ENCODE results near the gene TNRC18.
"Not testable (repeated sequence)": the region's sequence is repeated elsewhere in the genome, so short reads cannot be mapped to it uniquely, and the experiment has no call there.

Gene TNRC18

GRCh38 chr7:5282543-5283316 lies 140.9 kb downstream of the TNRC18 start, which contains the start of gene SLC29A4:
TSS of gene SLC29A4 (plus strand) at chr7:5282943. CDS start at chr7:5287817, 4,874 bp downstream.
- DNase-seq (no peak), ATAC-seq (ENCODE audit: insufficient read depth, low read depth) (no peak)
- H3K36me3 ChIP-seq (ENCODE audit: insufficient read depth, low read length): no peaks in the 10 kb centered on the region
- no peaks in the 10 kb centered on the region for H3K4me1 ChIP-seq (ENCODE audit: insufficient read depth, low read length)
- H4K20me1 ChIP-seq (ENCODE audit: insufficient read depth, low read length): no peaks in the 10 kb centered on the region
- H3K27ac ChIP-seq (ENCODE audit: low read length): no peak within 1 kb of the TSS
- H3K4me2 ChIP-seq (ENCODE audit: insufficient read depth, low read length): no peak within 1 kb of the TSS
- no peaks in the 10 kb centered on the region for H3K79me2 ChIP-seq (ENCODE audit: insufficient read depth, low read length)
- H3K4me3 ChIP-seq (ENCODE audit: low read depth in 1 of 2, low read length in 2 of 2): no peak within 1 kb of the TSS
- H3K9ac ChIP-seq (ENCODE audit: low read depth, low read length): no peak within 1 kb of the TSS
- no peak within 1 kb of the TSS for H2AFZ ChIP-seq (ENCODE audit: low read depth, low read length)
- no peak for TF ChIP-seq CTCF (IDR thresholded peaks at IDR 0.05; ENCODE audit: borderline replicate concordance, extremely low read depth, low read length, poor library complexity, severe bottlenecking)
- TF ChIP-seq EZH2 (IDR thresholded peaks at IDR 0.05; ENCODE audit: borderline replicate concordance, low read depth, low read length, severe bottlenecking): no peak
- H3K27me3 ChIP-seq (ENCODE audit: insufficient read depth, low read length, poor library complexity): no peaks in the 10 kb centered on the region
- H3K9me3 ChIP-seq (ENCODE audit: insufficient read depth, low read length, severe bottlenecking): no peaks in the 10 kb centered on the region

- H3K36me3 ChIP-seq (ENCODE audit: insufficient read depth, low read length); H3K4me1 ChIP-seq (ENCODE audit: insufficient read depth, low read length); H3K9ac ChIP-seq (ENCODE audit: low read depth, low read length); H3K4me3 ChIP-seq (ENCODE audit: low read depth in 1 of 2, low read length in 2 of 2); H3K27me3 ChIP-seq (ENCODE audit: insufficient read depth, low read length, poor library complexity); DNase-seq; H2AFZ ChIP-seq (ENCODE audit: low read depth, low read length); ATAC-seq (ENCODE audit: insufficient read depth, low read depth); H3K9me3 ChIP-seq (ENCODE audit: insufficient read depth, low read length, severe bottlenecking); H3K4me2 ChIP-seq (ENCODE audit: insufficient read depth, low read length); H4K20me1 ChIP-seq (ENCODE audit: insufficient read depth, low read length); H3K27ac ChIP-seq (ENCODE audit: low read length); H3K79me2 ChIP-seq (ENCODE audit: insufficient read depth, low read length): not testable (repeated sequence)
These were observed 141.8 kb downstream of the TNRC18 start for GRCh38 chr7:5281598-5282500.

- no peaks in the 10 kb centered on the region for H3K79me2 ChIP-seq (ENCODE audit: insufficient read depth, low read length)
- DNase-seq: no peak
- H3K27me3 ChIP-seq (ENCODE audit: insufficient read depth, low read length, poor library complexity): no peaks in the 10 kb centered on the region
- no peak overlapping the region for H3K4me3 ChIP-seq (ENCODE audit: low read depth in 1 of 2, low read length in 2 of 2)
- H3K36me3 ChIP-seq (ENCODE audit: insufficient read depth, low read length): no peaks in the 10 kb centered on the region
- H2AFZ ChIP-seq (ENCODE audit: low read depth, low read length): no peak overlapping the region
- H3K9ac ChIP-seq (ENCODE audit: low read depth, low read length): no peak overlapping the region
- no peak overlapping the region for H3K4me2 ChIP-seq (ENCODE audit: insufficient read depth, low read length)
- H4K20me1 ChIP-seq (ENCODE audit: insufficient read depth, low read length): no peaks in the 10 kb centered on the region
- ATAC-seq (ENCODE audit: insufficient read depth, low read depth): no peak
- no peaks in the 10 kb centered on the region for H3K4me1 ChIP-seq (ENCODE audit: insufficient read depth, low read length)
- no peaks in the 10 kb centered on the region for H3K9me3 ChIP-seq (ENCODE audit: insufficient read depth, low read length, severe bottlenecking)
- no peak for TF ChIP-seq EZH2 (IDR thresholded peaks at IDR 0.05; ENCODE audit: borderline replicate concordance, low read depth, low read length, severe bottlenecking)
- no peak for TF ChIP-seq CTCF (IDR thresholded peaks at IDR 0.05; ENCODE audit: borderline replicate concordance, extremely low read depth, low read length, poor library complexity, severe bottlenecking)
- H3K27ac ChIP-seq (ENCODE audit: low read length): no peak overlapping the region
These were observed 143.9 kb downstream of the TNRC18 start for GRCh38 chr7:5279734-5280133.

- H3K27ac ChIP-seq (ENCODE audit: low read length): no peak overlapping the region
- no peak overlapping the region for H2AFZ ChIP-seq (ENCODE audit: low read depth, low read length)
- H4K20me1 ChIP-seq (ENCODE audit: insufficient read depth, low read length): no peaks in the 10 kb centered on the region
- DNase-seq (no peak), ATAC-seq (ENCODE audit: insufficient read depth, low read depth) (no peak)
- no peaks in the 10 kb centered on the region for H3K27me3 ChIP-seq (ENCODE audit: insufficient read depth, low read length, poor library complexity)
- H3K4me2 ChIP-seq (ENCODE audit: insufficient read depth, low read length): no peak overlapping the region
- no peaks in the 10 kb centered on the region for H3K4me1 ChIP-seq (ENCODE audit: insufficient read depth, low read length)
- TF ChIP-seq CTCF (IDR thresholded peaks at IDR 0.05; ENCODE audit: borderline replicate concordance, extremely low read depth, low read length, poor library complexity, severe bottlenecking) (no peak), EZH2 (IDR thresholded peaks at IDR 0.05; ENCODE audit: borderline replicate concordance, low read depth, low read length, severe bottlenecking) (no peak)
- H3K9me3 ChIP-seq (ENCODE audit: insufficient read depth, low read length, severe bottlenecking): no peaks in the 10 kb centered on the region
- H3K9ac ChIP-seq (ENCODE audit: low read depth, low read length): no peak overlapping the region
- no peaks in the 10 kb centered on the region for H3K79me2 ChIP-seq (ENCODE audit: insufficient read depth, low read length)
- no peaks in the 10 kb centered on the region for H3K36me3 ChIP-seq (ENCODE audit: insufficient read depth, low read length)
- H3K4me3 ChIP-seq (ENCODE audit: low read depth in 1 of 2, low read length in 2 of 2): no peak overlapping the region
These were observed 144.9 kb downstream of the TNRC18 start for GRCh38 chr7:5278766-5279165.

Measured in DND-41 (cell line).